ENCODE data around the gene GAST. TPM values are rescaled to one million over a fixed set of nuclear protein-coding genes. Genes with fewer than 3 reads are reported as not detected.
A peak's percentile ranks its signal among the peaks of the same experiment; 100 is the strongest.

GAST gene
- total RNA-seq, 1 donor from 2014 or later: 119 TPM

DNA sequence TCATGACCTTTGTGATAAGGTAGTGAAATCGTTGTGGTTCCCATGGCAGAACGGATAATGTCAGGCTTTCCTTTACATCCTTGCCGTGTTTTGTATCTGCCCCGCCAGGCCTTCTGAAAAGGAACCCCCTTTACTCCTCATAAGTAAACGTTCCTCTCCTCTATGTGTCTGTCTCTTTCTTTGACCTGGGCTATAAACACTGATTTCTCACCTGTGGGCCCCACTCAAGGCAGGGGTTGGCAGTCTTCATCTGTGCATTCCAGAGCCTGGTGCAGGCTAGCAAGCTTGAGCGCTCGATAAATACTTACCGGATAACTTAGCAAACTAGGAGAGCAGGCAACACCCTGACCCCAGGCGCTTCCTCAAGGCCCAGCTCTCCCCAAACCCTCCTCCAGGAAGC, 29.6 kb downstream of the GAST start:
- TF ChIP-seq, protein P1, sequence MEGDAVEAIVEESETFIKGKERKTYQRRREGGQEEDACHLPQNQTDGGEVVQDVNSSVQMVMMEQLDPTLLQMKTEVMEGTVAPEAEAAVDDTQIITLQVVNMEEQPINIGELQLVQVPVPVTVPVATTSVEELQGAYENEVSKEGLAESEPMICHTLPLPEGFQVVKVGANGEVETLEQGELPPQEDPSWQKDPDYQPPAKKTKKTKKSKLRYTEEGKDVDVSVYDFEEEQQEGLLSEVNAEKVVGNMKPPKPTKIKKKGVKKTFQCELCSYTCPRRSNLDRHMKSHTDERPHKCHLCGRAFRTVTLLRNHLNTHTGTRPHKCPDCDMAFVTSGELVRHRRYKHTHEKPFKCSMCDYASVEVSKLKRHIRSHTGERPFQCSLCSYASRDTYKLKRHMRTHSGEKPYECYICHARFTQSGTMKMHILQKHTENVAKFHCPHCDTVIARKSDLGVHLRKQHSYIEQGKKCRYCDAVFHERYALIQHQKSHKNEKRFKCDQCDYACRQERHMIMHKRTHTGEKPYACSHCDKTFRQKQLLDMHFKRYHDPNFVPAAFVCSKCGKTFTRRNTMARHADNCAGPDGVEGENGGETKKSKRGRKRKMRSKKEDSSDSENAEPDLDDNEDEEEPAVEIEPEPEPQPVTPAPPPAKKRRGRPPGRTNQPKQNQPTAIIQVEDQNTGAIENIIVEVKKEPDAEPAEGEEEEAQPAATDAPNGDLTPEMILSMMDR (conservative IDR thresholded peaks at IDR 0.05): no peak
- H3K4me1 Mint-ChIP-seq (ENCODE audit: unreplicated experiment): peaks cover 21% of the 10 kb centered on the region
- H3K9me3 Mint-ChIP-seq: no peaks in the 10 kb centered on the region
- H3K27ac Mint-ChIP-seq: peak overlapping the region; percentile 77
- no peak overlapping the region for H3K4me3 Mint-ChIP-seq
- DNase-seq (ENCODE audit: extremely low spot score, unreplicated experiment): no peak
- H3K36me3 Mint-ChIP-seq: no peaks in the 10 kb centered on the region
- H3K27me3 Mint-ChIP-seq: peaks cover 13% of the 10 kb centered on the region

DNA sequence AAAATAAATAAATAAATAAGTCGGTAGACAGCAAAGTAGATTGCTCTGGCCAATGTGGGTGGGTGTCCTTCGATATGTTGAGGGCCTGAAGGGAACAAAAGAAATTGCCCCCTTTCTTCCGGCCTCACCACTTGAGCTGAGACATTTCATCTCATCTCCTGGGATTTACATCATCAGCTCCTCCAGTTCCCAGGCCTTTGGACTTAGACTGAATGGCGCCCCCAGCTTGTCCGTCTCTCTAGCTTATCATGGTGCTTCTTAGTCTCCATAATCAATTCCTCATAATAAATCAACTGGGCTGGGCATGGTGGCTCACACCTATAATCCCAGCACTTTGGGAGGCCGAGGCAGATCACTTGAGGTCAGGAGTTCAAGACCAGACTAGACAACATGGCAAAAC, 36.1 kb downstream of the GAST start:
- H3K4me3 Mint-ChIP-seq: no peak overlapping the region
- H3K27ac Mint-ChIP-seq: peak overlapping the region; percentile 19
- no peaks in the 10 kb centered on the region for H3K4me1 Mint-ChIP-seq (ENCODE audit: unreplicated experiment)
- TF ChIP-seq, protein P1 (conservative IDR thresholded peaks at IDR 0.05): no peak
- no peaks in the 10 kb centered on the region for H3K36me3 Mint-ChIP-seq
- H3K27me3 Mint-ChIP-seq: no peaks in the 10 kb centered on the region
- no peaks in the 10 kb centered on the region for H3K9me3 Mint-ChIP-seq
- DNase-seq (ENCODE audit: extremely low spot score, unreplicated experiment): no peak

DNA sequence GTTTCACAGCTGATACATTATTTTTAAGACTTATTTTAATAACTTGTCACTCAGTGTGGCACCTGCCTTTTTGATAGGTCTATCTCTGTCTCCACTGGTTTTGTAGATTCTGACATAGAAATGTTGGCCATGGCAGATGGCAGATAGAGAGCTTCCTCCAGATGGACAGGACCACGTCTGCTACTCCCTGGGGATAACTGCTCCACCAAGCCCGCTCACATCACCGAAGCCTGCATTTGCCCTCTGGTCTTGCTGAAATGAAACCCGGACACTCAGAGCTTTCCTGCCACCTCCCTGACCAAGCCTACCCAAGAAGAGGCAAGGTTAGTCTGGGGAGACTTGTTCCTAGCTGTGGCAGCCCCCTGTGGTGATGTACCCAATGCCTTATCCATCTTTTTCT, 38.7 kb downstream of the GAST start:
- no peak for DNase-seq (ENCODE audit: extremely low spot score, unreplicated experiment)
- Mint-ChIP-seq H3K9me3 (no peaks in the 10 kb centered on the region), H3K4me1 (ENCODE audit: unreplicated experiment) (no peaks in the 10 kb centered on the region), H3K27me3 (no peaks in the 10 kb centered on the region), H3K36me3 (no peaks in the 10 kb centered on the region), H3K27ac (no peak overlapping the region), H3K4me3 (no peak overlapping the region)
- TF ChIP-seq, protein P1 (conservative IDR thresholded peaks at IDR 0.05): no peak

DNA sequence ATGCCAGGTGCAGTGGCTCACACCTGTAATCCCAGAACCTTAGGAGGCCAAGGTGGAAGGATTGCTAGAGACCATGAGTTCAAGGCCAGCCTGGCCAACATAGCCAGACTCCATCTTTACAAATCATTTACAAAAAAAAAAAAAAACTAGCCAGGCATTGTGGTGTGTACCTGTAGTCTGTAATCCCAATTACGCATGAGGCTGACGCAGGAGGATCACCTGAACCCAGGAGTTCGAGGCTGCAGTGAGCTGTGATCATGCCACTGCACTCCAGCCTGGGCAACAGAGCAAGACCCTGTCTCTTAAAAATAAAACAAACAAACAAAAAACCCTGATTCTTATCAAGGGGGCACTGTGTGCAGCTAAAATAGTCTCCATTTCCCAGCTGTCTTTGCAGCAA, 39.2 kb downstream of the GAST start:
- TF ChIP-seq, protein P1 (conservative IDR thresholded peaks at IDR 0.05): no peak
- H3K9me3 Mint-ChIP-seq: no peaks in the 10 kb centered on the region
- no peaks in the 10 kb centered on the region for H3K36me3 Mint-ChIP-seq
- H3K4me1 Mint-ChIP-seq (ENCODE audit: unreplicated experiment): no peaks in the 10 kb centered on the region
- H3K27ac Mint-ChIP-seq: no peak overlapping the region
- no peak for DNase-seq (ENCODE audit: extremely low spot score, unreplicated experiment)
- no peaks in the 10 kb centered on the region for H3K27me3 Mint-ChIP-seq
- H3K4me3 Mint-ChIP-seq: no peak overlapping the region

DNA sequence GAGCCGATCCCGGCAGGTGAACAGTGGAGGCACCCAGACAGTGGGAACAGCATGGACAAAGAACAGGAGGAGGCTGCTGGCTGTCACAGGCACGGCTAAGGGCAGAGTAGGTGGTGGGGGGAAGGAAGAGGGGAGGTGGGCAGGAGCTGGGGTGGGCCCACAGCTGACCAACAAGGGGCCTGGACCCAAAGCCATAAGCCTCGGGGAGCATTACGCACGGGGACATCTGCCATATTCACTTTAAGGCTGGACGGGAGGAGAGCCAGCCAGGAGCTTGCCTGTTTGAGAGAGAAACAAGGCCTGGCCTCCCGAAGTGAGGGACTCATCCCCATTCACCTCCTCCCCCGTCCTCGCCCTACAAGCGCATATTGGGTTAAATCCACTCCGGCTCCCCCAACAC, 41.9 kb downstream of the GAST start:
- H3K4me3 Mint-ChIP-seq: no peak overlapping the region
- H3K36me3 Mint-ChIP-seq: peaks cover 8% of the 10 kb centered on the region
- H3K27ac Mint-ChIP-seq: peak overlapping the region; percentile 41

More for the DNA sequence above, 41.9 kb downstream of the GAST start:
- no peaks in the 10 kb centered on the region for H3K27me3 Mint-ChIP-seq
- H3K9me3 Mint-ChIP-seq: no peaks in the 10 kb centered on the region
- DNase-seq (ENCODE audit: extremely low spot score, unreplicated experiment): no peak
- TF ChIP-seq, protein P1 (conservative IDR thresholded peaks at IDR 0.05): no peak
- H3K4me1 Mint-ChIP-seq (ENCODE audit: unreplicated experiment): no peaks in the 10 kb centered on the region
